A549 (cell line): ENCODE data around the gene MAGIX. TPM values are rescaled to one million over a fixed set of nuclear protein-coding genes. Genes with fewer than 3 reads are reported as not detected.

Experiments
- ATAC-seq, 2 experiments: fragments of 200-7000 bp in 1 of 2; fragments of >200 bp in 1 of 2; cut with Nextera tagmentation in 1 of 2; cut with Tn5 transposase in 1 of 2; 3 replicates each; pipeline versions ENCODE4 v1.8.0 to v1.9.1; 2018 to 2020; ENCODE audit warnings: mild to moderate bottlenecking in 1 of 2, moderate library complexity in 1 of 2
- CTCF ChIA-PET: fragments of 300-600 bp; sonication (Branson Sonifier 250); formaldehyde crosslinking; extraction: SDS; loops from one replicate; lab custom pipeline; 2021; ENCODE audit warnings: antibody characterized with exemption, inconsistent platforms; lab: Yijun Ruan, JAX
- POLR2A ChIA-PET: fragments of 350-600 bp; formaldehyde crosslinking; extraction: SDS; loops from one replicate; lab custom pipeline; 2021; ENCODE audit warnings: antibody characterized with exemption, inconsistent platforms; lab: Yijun Ruan, JAX
- DNase-seq, 2 experiments: peaks; one replicate each; pipeline versions ENCODE4 v3.0.0 to v3.0.0-alpha.2; 2011 to 2016; ENCODE audit warnings: low read depth in 1 of 2, low spot score in 1 of 2
- FAIRE-seq: peaks from 2 replicates; lab custom pipeline; 2011; peaks lifted over from hg19 to GRCh38; lab: Jason Lieb, UNC
- H3K27ac ChIP-seq, 2 experiments: fragments of >200 bp; sonication (Bioruptor Twin); formaldehyde crosslinking; 3 replicates each; pipeline ENCODE4 v1.5.1; 2016 to 2017
- H3K4me1 ChIP-seq: fragments of >200 bp; sonication (Bioruptor Twin); formaldehyde crosslinking; 3 replicates; pipeline ENCODE4 v1.6.1; 2016
- H3K4me2 ChIP-seq: fragments of >200 bp; sonication (Bioruptor Twin); formaldehyde crosslinking; 3 replicates; pipeline ENCODE4 v1.6.1; 2016
- H3K4me3 ChIP-seq: fragments of >200 bp; sonication (Bioruptor Twin); formaldehyde crosslinking; 3 replicates; pipeline ENCODE4 v1.5.1; 2016
- H3K9me3 ChIP-seq: fragments of >200 bp; sonication (Bioruptor Twin); formaldehyde crosslinking; 3 replicates; pipeline ENCODE4 v1.6.1; 2016
- EP300 ChIP-seq, 2 experiments: fragments of >200 bp; sonication (Bioruptor Twin); formaldehyde crosslinking; IDR thresholded peaks; 2 replicates in 1 of 2; 3 replicates in 1 of 2; pipeline ENCODE4 v1.6.1; 2016 to 2017
- FOSB ChIP-seq: fragments of 250-450 bp; sonication (Bioruptor Pico); IDR thresholded peaks from 2 replicates; pipeline ENCODE4 v1.5.0; 2020; ENCODE audit warnings: mild to moderate bottlenecking, moderate library complexity
- FOXS1 ChIP-seq: fragments of 250-450 bp; sonication (Bioruptor Pico); IDR thresholded peaks from 2 replicates; pipeline ENCODE4 v1.5.0; 2020; ENCODE audit warnings: mild to moderate bottlenecking, moderate library complexity
- HDAC2 ChIP-seq: fragments of 200-600 bp; sonication (generic); IDR thresholded peaks from 2 replicates; pipeline ENCODE4 v1.6.1; 2016
- HOXA7 ChIP-seq: fragments of 250-450 bp; sonication (Bioruptor Pico); IDR thresholded peaks from 2 replicates; pipeline ENCODE4 v1.5.0; 2020; ENCODE audit warnings: mild to moderate bottlenecking, moderate library complexity
- HOXB13 ChIP-seq: fragments of 250-450 bp; sonication (Bioruptor Pico); IDR thresholded peaks from 2 replicates; pipeline ENCODE4 v1.5.0; 2020; ENCODE audit warnings: low read depth, mild to moderate bottlenecking, moderate library complexity
- KDM5A ChIP-seq: fragments of 200-600 bp; sonication (generic); IDR thresholded peaks from 2 replicates; pipeline ENCODE4 v1.6.1; 2016; ENCODE audit warnings: antibody characterized with exemption, mild to moderate bottlenecking
- MAFK ChIP-seq: fragments of 450-650 bp; IDR thresholded peaks from 2 replicates; pipeline ENCODE4 v1.6.1; 2014; ENCODE audit not compliant: partially characterized antibody
- MYC ChIP-seq: IDR thresholded peaks from 2 replicates; pipeline ENCODE4 v1.6.1; 2012; ENCODE audit warnings: mild to moderate bottlenecking, inconsistent platforms, low read length, improper control_type of control experiment, borderline replicate concordance
- NR3C1 ChIP-seq: fragments of >200 bp; sonication (Bioruptor Twin); formaldehyde crosslinking; IDR thresholded peaks from 3 replicates; pipeline ENCODE4 v1.6.1; 2017
- PHF8 ChIP-seq: fragments of 200-600 bp; sonication (generic); IDR thresholded peaks from 2 replicates; pipeline ENCODE4 v1.6.1; 2016; ENCODE audit warnings: low read depth, mild to moderate bottlenecking, antibody characterized with exemption, moderate library complexity, borderline replicate concordance
- POLR2A ChIP-seq: IDR thresholded peaks from 2 replicates; pipeline ENCODE4 v1.6.1; 2012; ENCODE audit warnings: mild to moderate bottlenecking, low read length
- POLR2AphosphoS2 ChIP-seq: conservative IDR thresholded peaks from 2 replicates; pipeline ENCODE4 v1.6.1; 2012; ENCODE audit warnings: low read length, improper control_type of control experiment, inconsistent platforms
- RNF2 ChIP-seq: fragments of 200-600 bp; sonication (generic); IDR thresholded peaks from 2 replicates; pipeline ENCODE4 v1.6.1; 2016; ENCODE audit warnings: low read depth, mild to moderate bottlenecking, antibody characterized with exemption, moderate library complexity, borderline replicate concordance
- TP53 ChIP-seq: fragments of 250-450 bp; sonication (Bioruptor Pico); IDR thresholded peaks from 2 replicates; pipeline ENCODE4 v1.5.0; 2021; ENCODE audit warnings: mild to moderate bottlenecking, moderate library complexity
- ZC3H11A ChIP-seq: fragments of 450-650 bp; IDR thresholded peaks from 2 replicates; pipeline ENCODE4 v1.6.1; 2014; ENCODE audit warnings: antibody characterized with exemption, mild to moderate bottlenecking
- ZSCAN20 ChIP-seq: fragments of 250-450 bp; sonication (Bioruptor Pico); IDR thresholded peaks from 2 replicates; pipeline ENCODE4 v1.8.0; 2022; ENCODE audit warnings: mild to moderate bottlenecking, moderate library complexity
- WGBS: methylation state at CpG from one replicate; pipeline ENCODE4 v1.1.6; 2017; ENCODE audit errors: missing lambda C conversion rate; 5-methylcytosine and 5-hydroxymethylcytosine counted together
- polyA minus RNA-seq: library from RNA; depleted of rRNA, polyadenylated mRNA; stranded (reverse); fragments of >200 nt; gene quantifications from 2 replicates; pipeline ENCODE4 v1.2.3, GENCODE V29; 2011; rRNA and poly(A)+ RNA removed
- polyA plus RNA-seq, 4 experiments: library from polyadenylated mRNA; depleted of rRNA in 3 of 4; stranded (reverse); fragments of >200 nt; fragmentation: RNase III in 1 of 4; extraction: RNeasy Plus Mini Kit Qiagen cat#74134 plus additional on column Dnase treatment in 1 of 4; gene quantifications; 2 replicates in 3 of 4; 3 replicates in 1 of 4; pipeline ENCODE4 v1.2.3, GENCODE V29; 2011 to 2017
- TF ChIP-seq, protein P1 (sequence below): fragments of >200 bp; sonication (Bioruptor Twin); formaldehyde crosslinking; IDR thresholded peaks from 2 replicates; pipeline ENCODE4 v1.6.1; 2016
- TF ChIP-seq, protein P2 (sequence below): fragments of 250-450 bp; sonication (Bioruptor Pico); IDR thresholded peaks from 2 replicates; pipeline ENCODE4 v1.5.0; 2021; ENCODE audit warnings: mild to moderate bottlenecking, moderate library complexity, borderline replicate concordance
- TF ChIP-seq, protein P3 (sequence below): fragments of 150-350 bp; IDR thresholded peaks from 2 replicates; pipeline ENCODE4 v1.6.1; 2014; ENCODE audit warnings: low read depth, mild to moderate bottlenecking, low read length
- TF ChIP-seq, protein P4 (sequence below): fragments of 200-600 bp; sonication (generic); IDR thresholded peaks from 2 replicates; pipeline ENCODE4 v1.6.1; 2016; ENCODE audit warnings: antibody characterized with exemption, mild to moderate bottlenecking, moderate library complexity

MAGIX gene
- polyA plus RNA-seq (2011; rRNA removed): 1.1 and 1.2 TPM in 2 replicates
- polyA plus RNA-seq (2012; cell fraction: cytosol; rRNA removed): 2.7 and 4.2 TPM in 2 replicates
- 4.6 and 6.8 TPM in 2 replicates for polyA plus RNA-seq (2012; cell fraction: nucleus; rRNA removed)
- 2.2 to 3.0 TPM (median 2.5 TPM) in 3 replicates for polyA plus RNA-seq (2017; fragmentation: RNase III; extraction: RNeasy Plus Mini Kit Qiagen cat#74134 plus additional on column Dnase treatment)
- 0.41 and 1.8 TPM in 2 replicates for polyA minus RNA-seq

DNA sequence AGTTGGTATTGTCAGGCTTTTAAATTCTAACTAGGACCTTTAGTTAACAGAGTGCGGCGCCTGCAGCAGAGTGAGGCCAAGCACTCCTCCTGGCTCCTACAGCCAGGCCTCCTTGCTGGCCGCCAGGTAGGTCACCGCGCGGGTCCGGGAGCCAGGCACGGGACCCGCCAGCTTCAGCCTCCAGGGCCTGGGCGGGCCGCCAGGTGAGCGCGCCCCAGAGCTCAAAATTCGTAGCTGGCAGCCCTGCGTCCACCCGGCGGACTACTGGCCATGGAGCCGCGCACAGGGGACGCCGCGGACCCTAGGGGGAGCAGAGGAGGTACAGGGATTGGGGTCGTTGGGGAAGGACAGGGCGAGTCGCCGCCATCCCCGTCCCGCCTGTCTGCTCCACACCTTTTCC lies at the start of gene MAGIX:
TSS of gene MAGIX (plus strand) at position 139 of the 400 bp plus-strand sequence. CDS start at position 271, 132 bp downstream.
- Histone ChIP-seq H3K9me3 (no peaks in the 10 kb centered on the region), H3K4me1 (peaks cover 8% of the 10 kb centered on the region; the same call in 2 of the 3 replicates), H3K4me3 (peak within 1 kb of the TSS; percentile 48), H3K4me2 (peak within 1 kb of the TSS; percentile 77), H3K27ac (peak within 1 kb of the TSS; percentile 90 to 92)
- DNase-seq: no peak
- FAIRE-seq: no peak
- CTCF ChIA-PET: interaction anchor here (0.7 to 1.7 kb wide), 4 partner anchors 23 to 271 kb away, joined by 3 to 9 read pairs (median 6); no protein-coding TSS in a partner anchor
- POLR2A ChIA-PET: no interaction called here
- WGBS: 95% methylated on average over 11 of the region's 28 CpGs
- TF ChIP-seq RNF2 (no peak), ZC3H11A (no peak), ZSCAN20 (CRISPR knock-in tag) (no peak), EP300 (IDR thresholded peaks at IDR 0.05) (no peak), FOSB (CRISPR knock-in tag) (no peak), TP53 (CRISPR knock-in tag) (no peak), POLR2A (no peak), HOXB13 (CRISPR knock-in tag) (no peak), HOXA7 (CRISPR knock-in tag) (no peak), PHF8 (no peak), NR3C1 (no peak), FOXS1 (no peak), MYC (no peak)
- TF ChIP-seq, protein P1, sequence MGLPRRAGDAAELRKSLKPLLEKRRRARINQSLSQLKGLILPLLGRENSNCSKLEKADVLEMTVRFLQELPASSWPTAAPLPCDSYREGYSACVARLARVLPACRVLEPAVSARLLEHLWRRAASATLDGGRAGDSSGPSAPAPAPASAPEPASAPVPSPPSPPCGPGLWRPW: no peak
- TF ChIP-seq, protein P2, sequence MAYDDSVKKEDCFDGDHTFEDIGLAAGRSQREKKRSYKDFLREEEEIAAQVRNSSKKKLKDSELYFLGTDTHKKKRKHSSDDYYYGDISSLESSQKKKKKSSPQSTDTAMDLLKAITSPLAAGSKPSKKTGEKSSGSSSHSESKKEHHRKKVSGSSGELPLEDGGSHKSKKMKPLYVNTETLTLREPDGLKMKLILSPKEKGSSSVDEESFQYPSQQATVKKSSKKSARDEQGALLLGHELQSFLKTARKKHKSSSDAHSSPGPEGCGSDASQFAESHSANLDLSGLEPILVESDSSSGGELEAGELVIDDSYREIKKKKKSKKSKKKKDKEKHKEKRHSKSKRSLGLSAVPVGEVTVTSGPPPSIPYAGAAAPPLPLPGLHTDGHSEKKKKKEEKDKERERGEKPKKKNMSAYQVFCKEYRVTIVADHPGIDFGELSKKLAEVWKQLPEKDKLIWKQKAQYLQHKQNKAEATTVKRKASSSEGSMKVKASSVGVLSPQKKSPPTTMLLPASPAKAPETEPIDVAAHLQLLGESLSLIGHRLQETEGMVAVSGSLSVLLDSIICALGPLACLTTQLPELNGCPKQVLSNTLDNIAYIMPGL (CRISPR knock-in tag): no peak
- TF ChIP-seq, protein P3, sequence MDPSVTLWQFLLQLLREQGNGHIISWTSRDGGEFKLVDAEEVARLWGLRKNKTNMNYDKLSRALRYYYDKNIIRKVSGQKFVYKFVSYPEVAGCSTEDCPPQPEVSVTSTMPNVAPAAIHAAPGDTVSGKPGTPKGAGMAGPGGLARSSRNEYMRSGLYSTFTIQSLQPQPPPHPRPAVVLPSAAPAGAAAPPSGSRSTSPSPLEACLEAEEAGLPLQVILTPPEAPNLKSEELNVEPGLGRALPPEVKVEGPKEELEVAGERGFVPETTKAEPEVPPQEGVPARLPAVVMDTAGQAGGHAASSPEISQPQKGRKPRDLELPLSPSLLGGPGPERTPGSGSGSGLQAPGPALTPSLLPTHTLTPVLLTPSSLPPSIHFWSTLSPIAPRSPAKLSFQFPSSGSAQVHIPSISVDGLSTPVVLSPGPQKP: no peak
- ATAC-seq: no peak

DNA sequence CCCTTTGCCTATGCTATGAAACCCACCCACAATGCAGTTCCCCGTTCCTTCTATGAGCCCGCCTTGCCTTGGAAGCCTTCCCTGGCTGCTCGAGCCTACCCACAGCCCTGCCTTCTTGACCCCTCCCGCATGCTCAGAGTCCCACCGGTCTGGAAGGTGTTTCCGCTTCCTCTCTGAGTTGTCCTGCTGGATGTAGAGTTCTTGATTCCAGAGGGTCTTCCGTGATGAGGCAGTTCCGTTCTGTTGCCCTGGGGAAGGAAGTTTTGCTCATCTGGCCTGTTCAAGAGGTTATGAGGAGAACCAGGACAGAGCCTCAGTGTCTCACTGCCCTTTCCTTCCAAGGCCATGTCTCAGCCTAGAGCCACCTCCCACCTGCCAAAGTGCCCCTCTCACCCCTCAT lies 46.5 kb upstream of the MAGIX start:
- DNase-seq (no peak), FAIRE-seq (no peak), ATAC-seq (no peak)
- Histone ChIP-seq H3K9me3 (no peaks in the 10 kb centered on the region), H3K4me3 (no peak overlapping the region), H3K27ac (no peak overlapping the region), H3K4me2 (no peak overlapping the region), H3K4me1 (no peaks in the 10 kb centered on the region)
- whole genome bisulfite sequencing: 93% methylated on average over 8 of the region's 8 CpGs
- ChIA-PET CTCF (no interaction called here), POLR2A (no interaction called here)
- TF ChIP-seq KDM5A: no peak
- no peak for TF ChIP-seq POLR2AphosphoS2
- no peak for TF ChIP-seq PHF8
- TF ChIP-seq ZC3H11A: no peak
- TF ChIP-seq HDAC2: no peak
- TF ChIP-seq MAFK: no peak
- TF ChIP-seq HOXA7 (CRISPR knock-in tag): no peak
- TF ChIP-seq, protein P4, sequence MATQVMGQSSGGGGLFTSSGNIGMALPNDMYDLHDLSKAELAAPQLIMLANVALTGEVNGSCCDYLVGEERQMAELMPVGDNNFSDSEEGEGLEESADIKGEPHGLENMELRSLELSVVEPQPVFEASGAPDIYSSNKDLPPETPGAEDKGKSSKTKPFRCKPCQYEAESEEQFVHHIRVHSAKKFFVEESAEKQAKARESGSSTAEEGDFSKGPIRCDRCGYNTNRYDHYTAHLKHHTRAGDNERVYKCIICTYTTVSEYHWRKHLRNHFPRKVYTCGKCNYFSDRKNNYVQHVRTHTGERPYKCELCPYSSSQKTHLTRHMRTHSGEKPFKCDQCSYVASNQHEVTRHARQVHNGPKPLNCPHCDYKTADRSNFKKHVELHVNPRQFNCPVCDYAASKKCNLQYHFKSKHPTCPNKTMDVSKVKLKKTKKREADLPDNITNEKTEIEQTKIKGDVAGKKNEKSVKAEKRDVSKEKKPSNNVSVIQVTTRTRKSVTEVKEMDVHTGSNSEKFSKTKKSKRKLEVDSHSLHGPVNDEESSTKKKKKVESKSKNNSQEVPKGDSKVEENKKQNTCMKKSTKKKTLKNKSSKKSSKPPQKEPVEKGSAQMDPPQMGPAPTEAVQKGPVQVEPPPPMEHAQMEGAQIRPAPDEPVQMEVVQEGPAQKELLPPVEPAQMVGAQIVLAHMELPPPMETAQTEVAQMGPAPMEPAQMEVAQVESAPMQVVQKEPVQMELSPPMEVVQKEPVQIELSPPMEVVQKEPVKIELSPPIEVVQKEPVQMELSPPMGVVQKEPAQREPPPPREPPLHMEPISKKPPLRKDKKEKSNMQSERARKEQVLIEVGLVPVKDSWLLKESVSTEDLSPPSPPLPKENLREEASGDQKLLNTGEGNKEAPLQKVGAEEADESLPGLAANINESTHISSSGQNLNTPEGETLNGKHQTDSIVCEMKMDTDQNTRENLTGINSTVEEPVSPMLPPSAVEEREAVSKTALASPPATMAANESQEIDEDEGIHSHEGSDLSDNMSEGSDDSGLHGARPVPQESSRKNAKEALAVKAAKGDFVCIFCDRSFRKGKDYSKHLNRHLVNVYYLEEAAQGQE: no peak
- TF ChIP-seq POLR2A: no peak
- TF ChIP-seq HOXB13 (CRISPR knock-in tag): no peak
- TF ChIP-seq, protein P2 (CRISPR knock-in tag): no peak
